Esophagus muscularis mucosa (tissue), 4 donors: ENCODE data around the gene FFAR3. TPM values are rescaled to one million over a fixed set of nuclear protein-coding genes. Genes with fewer than 3 reads are reported as not detected.
"Not testable (repeated sequence)": the region's sequence is repeated elsewhere in the genome, so short reads cannot be mapped to it uniquely, and the experiment has no call there.

Experiments
- DNase-seq: peaks from one replicate; pipeline ENCODE4 v3.0.0-alpha.2; 2017; ENCODE audit errors: extremely low spot score
- H3K27ac ChIP-seq, 4 donors: fragments of 200-600 bp; sonication (generic); replicated peaks in 1 of 4; 1 replicate in 3 of 4; 2 replicates in 1 of 4; pipeline ENCODE4 v1.5.1; 2016 to 2019; ENCODE audit warnings: mild to moderate bottlenecking in 1 of 4
- H3K27me3 ChIP-seq, 4 donors: fragments of 200-600 bp; sonication (generic); one replicate each; pipeline versions ENCODE4 v1.5.1 to v1.6.0; 2016 to 2019
- H3K36me3 ChIP-seq, 4 donors: fragments of 200-600 bp; sonication (generic); one replicate each; pipeline ENCODE4 v1.5.1; 2016 to 2019
- H3K4me1 ChIP-seq, 4 donors: fragments of 200-600 bp; sonication (generic); one replicate each; pipeline ENCODE4 v1.5.1; 2016 to 2019
- H3K4me3 ChIP-seq, 4 donors: fragments of 200-600 bp; sonication (generic); 1 replicate in 2 of 4; 2 replicates in 2 of 4; pipeline ENCODE4 v1.5.1; 2016 to 2019; ENCODE audit warnings: mild to moderate bottlenecking in 4 of 4, moderate library complexity in 1 of 4
- H3K9me3 ChIP-seq, 4 donors: fragments of 200-600 bp; sonication (generic); 1 replicate in 3 of 4; 2 replicates in 1 of 4; pipeline ENCODE4 v1.5.1; 2016 to 2019
- CTCF ChIP-seq, 3 experiments: fragments of 200-600 bp in 2 of 3; fragments of 450-650 bp in 1 of 3; sonication (generic) in 2 of 3; IDR thresholded peaks; one replicate each; pipeline ENCODE4 v1.5.1; 2017 to 2019; ENCODE audit warnings: antibody characterized with exemption in 3 of 3, mild to moderate bottlenecking in 2 of 3, moderate library complexity in 1 of 3
- EP300 ChIP-seq: sonication (generic); formaldehyde crosslinking; IDR thresholded peaks from one replicate; pipeline ENCODE4 v1.6.1; 2017; ENCODE audit warnings: antibody characterized with exemption
- POLR2A ChIP-seq: fragments of 450-650 bp; IDR thresholded peaks from one replicate; pipeline ENCODE4 v1.6.1; 2017; ENCODE audit warnings: antibody characterized with exemption, moderate library complexity, mild to moderate bottlenecking, low read depth
- POLR2AphosphoS5 ChIP-seq, 2 donors: sonication (generic); formaldehyde crosslinking; IDR thresholded peaks; one replicate each; pipeline ENCODE4 v1.6.1; 2017; ENCODE audit warnings: antibody characterized with exemption in 2 of 2
- WGBS: methylation state at CpG from one replicate; pipeline ENCODE4 v1.1.5; 2018; 5-methylcytosine and 5-hydroxymethylcytosine counted together
- intact Hi-C: fragments of 100-400 bp; cut with DNase I; formaldehyde crosslinking; loops from one replicate; pipeline ENCODE4 v1.15.1; 2023
- total RNA-seq, 4 donors: library from RNA; depleted of rRNA; stranded (reverse); fragments of >200 nt; gene quantifications; one replicate each; pipeline versions ENCODE4 v1.1.0 to v1.2.1, GENCODE V29; 2016

Gene FFAR3
- total RNA-seq, 4 donors from 2014 or later = 0.17 to 2.3 TPM; not detected in 2

GRCh38 chr19:35368378-35368777 is 10.1 kb downstream of the FFAR3 start:
- Histone ChIP-seq H3K9me3 (no peaks in the 10 kb centered on the region), H3K27ac (no peak overlapping the region), H3K4me3 (no peak overlapping the region), H3K4me1 (no peaks in the 10 kb centered on the region), H3K36me3 (no peaks in the 10 kb centered on the region), H3K27me3 (peaks cover 0 to 8% (median 0%) of the 10 kb centered on the region in 4 donors)
- intact Hi-C loops = no loop called here
- no peak for DNase-seq
- 62% methylated on average over 1 of the region's 1 CpG for WGBS
- TF ChIP-seq EP300 (no peak), POLR2AphosphoS5 (IDR thresholded peaks at IDR 0.05) (no peak), CTCF (IDR thresholded peaks at IDR 0.05) (no peak), POLR2A (no peak)

- Histone ChIP-seq H3K4me3 (no peak overlapping the region), H3K9me3 (no peaks in the 10 kb centered on the region), H3K27me3 (peaks cover 0 to 13% (median 0%) of the 10 kb centered on the region in 4 donors), H3K4me1 (no peaks in the 10 kb centered on the region), H3K27ac (no peak overlapping the region), H3K36me3 (no peaks in the 10 kb centered on the region)
- TF ChIP-seq POLR2A (no peak), EP300 (no peak), CTCF (IDR thresholded peaks at IDR 0.05) (no peak), POLR2AphosphoS5 (IDR thresholded peaks at IDR 0.05) (no peak)
- intact Hi-C loops = no loop called here
- no peak for DNase-seq
Measured at GRCh38 chr19:35369522-35369921, 11.3 kb downstream of the FFAR3 start.

- peak; percentile 45 for DNase-seq
- Histone ChIP-seq H3K36me3 (no peaks in the 10 kb centered on the region), H3K27me3 (peaks cover 0 to 8% (median 0%) of the 10 kb centered on the region in 4 donors), H3K9me3 (no peaks in the 10 kb centered on the region), H3K27ac (no peak within 1 kb of the TSS), H3K4me3 (no peak within 1 kb of the TSS), H3K4me1 (no peaks in the 10 kb centered on the region)
- TF ChIP-seq CTCF (IDR thresholded peaks at IDR 0.05) (no peak), EP300 (no peak), POLR2AphosphoS5 (IDR thresholded peaks at IDR 0.05) (no peak), POLR2A (no peak)
- 71% methylated on average over 4 of the region's 8 CpGs for WGBS
- intact Hi-C loops = no loop called here
Measured at GRCh38 chr19:35370722-35371121, 12.5 kb downstream of the FFAR3 start, which contains the start of gene GPR42. GPR42 (plus strand) TSS chr19:35371068; CDS start chr19:35371360, 292 bp downstream.

- Histone ChIP-seq H3K27ac (no peak overlapping the region), H3K36me3 (no peaks in the 10 kb centered on the region), H3K4me1 (no peaks in the 10 kb centered on the region), H3K27me3 (peaks cover 0 to 10% (median 0%) of the 10 kb centered on the region in 4 donors), H3K9me3 (peaks cover 0 to 3% (median 1%) of the 10 kb centered on the region in 4 donors), H3K4me3 (no peak overlapping the region)
- peak; percentile 31 for DNase-seq
- intact Hi-C loops = no loop called here
- WGBS = 86% methylated on average over 7 of the region's 7 CpGs
- no peak for TF ChIP-seq CTCF (IDR thresholded peaks at IDR 0.05)
- TF ChIP-seq EP300 = no peak
- no peak for TF ChIP-seq POLR2A
- TF ChIP-seq POLR2AphosphoS5 (IDR thresholded peaks at IDR 0.05) = no peak
Measured at GRCh38 chr19:35373492-35373891, 15.2 kb downstream of the FFAR3 start.

GRCh38 chr19:35374031-35374430 is 15.8 kb downstream of the FFAR3 start:
- H3K27ac ChIP-seq, DNase-seq, H3K36me3 ChIP-seq, intact Hi-C loops, H3K4me1 ChIP-seq, H3K9me3 ChIP-seq, H3K4me3 ChIP-seq: not testable (repeated sequence)
- peaks cover 0 to 10% (median 0%) of the 10 kb centered on the region in 4 donors for H3K27me3 ChIP-seq
